HG02759 (cell line): ENCODE data around the gene PTPN22.

Experiments
- ATAC-seq: cut with Tn5 transposase; IDR thresholded peaks from one replicate; pipeline ENCODE4 v1.9.1; 2021; ENCODE audit warnings: mild to moderate bottlenecking, moderate library complexity; ENCODE audit not compliant: unreplicated experiment

The PTPN22 gene

DNA sequence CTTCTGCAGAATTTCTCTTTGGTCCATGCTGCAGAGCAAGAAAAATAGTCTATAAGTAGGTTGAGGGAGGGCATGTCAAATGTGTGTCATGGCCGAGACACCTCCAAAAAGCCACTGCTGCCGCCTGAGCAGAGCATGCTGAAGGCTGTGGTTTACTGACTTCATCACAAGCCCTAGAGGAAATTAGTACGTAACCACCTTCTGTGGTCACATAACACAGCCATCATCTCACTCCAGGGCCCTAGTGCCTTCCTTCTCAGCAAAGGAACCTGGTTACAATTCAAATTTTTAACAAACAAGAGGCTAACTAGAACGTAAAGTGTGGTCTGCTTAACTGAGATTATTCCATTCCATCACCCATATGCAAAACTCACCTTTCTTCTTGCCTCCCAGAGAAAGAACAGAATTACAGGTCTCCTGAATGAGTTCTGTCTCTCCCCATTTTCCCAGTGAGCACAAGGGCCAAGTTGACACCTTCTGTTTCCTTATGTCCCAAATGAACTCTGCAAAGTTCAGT lies at the start of gene PTPN22:
TSS of gene PTPN22 (minus strand) at position 116 of the 517 bp plus-strand sequence.
- ATAC-seq, result peak; percentile 92

GRCh38 chr1:113918243-113918642 lies 46.7 kb upstream of the PTPN22 start:
- no peak for ATAC-seq

- no peak for ATAC-seq
These were observed 46.0 kb upstream of the PTPN22 start for GRCh38 chr1:113917400-113918082.

GRCh38 chr1:113916974-113917373 lies 45.5 kb upstream of the PTPN22 start:
- no peak for ATAC-seq

DNA sequence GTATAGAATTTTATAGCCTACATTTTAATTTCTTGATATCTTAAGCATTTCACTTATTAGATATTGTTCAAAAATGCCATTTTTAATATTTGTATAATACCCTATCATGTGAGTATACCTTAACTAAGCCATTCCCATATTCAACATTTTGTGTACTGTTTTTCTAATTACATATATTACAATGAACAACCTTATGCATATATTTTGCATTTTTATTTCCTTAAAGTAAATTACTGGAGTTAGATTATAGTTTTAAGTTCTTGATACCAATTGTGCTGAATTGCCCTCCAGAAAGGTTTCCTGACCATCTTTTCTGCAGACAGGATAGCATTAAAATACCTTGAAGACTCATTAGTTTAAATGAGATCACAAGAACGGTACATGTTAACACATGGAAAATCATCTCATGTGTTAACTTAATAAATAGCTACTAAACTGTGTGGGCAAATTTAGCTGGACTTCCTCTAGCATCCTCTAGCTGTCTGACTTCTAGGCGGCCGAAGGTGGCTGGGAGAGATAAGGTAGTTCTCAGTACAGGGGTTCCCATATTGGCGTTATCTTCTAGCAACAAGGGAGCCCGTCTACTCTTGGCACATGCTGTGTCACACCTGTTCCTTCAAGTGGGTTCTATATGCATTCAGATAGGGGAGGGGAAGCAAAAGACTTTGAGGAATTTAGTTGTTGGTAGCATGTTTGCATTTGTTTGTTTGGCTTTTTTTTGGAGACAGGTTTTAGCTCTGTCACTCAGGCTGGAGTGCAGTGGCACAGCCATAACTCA lies 42.6 kb upstream of the PTPN22 start:
- ATAC-seq, result no peak

- no peak for ATAC-seq
These were observed 41.8 kb upstream of the PTPN22 start for GRCh38 chr1:113913312-113913668.

GRCh38 chr1:113912594-113913311 lies 41.2 kb upstream of the PTPN22 start:
- no peak for ATAC-seq

DNA sequence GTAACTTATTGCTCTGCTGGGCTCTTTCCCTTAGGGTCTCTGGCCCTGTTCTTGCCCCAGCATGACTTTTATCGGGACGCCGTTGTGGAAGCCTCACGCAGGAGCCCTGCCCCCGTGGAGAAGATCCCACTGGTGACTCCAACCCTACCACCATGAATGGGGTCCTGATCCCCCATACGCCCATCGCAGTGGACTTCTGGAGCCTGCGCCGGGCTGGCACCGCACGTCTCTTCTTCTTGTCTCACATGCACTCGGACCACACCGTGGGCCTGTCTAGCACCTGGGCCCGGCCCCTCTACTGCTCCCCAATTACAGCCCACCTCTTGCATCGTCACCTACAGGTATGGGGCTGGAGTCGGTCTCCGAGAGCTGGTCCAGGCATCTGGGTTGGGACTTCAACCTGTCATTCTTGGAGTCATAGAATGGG lies 33.9 kb upstream of the PTPN22 start:
- peak; percentile 5 for ATAC-seq

GRCh38 chr1:113904674-113905434 lies 33.3 kb upstream of the PTPN22 start, which contains the start of the genes AP4B1 and DCLRE1B:
TSS of gene AP4B1 (minus strand) at chr1:113904799. CDS start at chr1:113904717, 82 bp downstream.
TSS of gene DCLRE1B (plus strand) at chr1:113905326. CDS start at chr1:113905587, 261 bp downstream.
- ATAC-seq, result peak; percentile 92

DNA sequence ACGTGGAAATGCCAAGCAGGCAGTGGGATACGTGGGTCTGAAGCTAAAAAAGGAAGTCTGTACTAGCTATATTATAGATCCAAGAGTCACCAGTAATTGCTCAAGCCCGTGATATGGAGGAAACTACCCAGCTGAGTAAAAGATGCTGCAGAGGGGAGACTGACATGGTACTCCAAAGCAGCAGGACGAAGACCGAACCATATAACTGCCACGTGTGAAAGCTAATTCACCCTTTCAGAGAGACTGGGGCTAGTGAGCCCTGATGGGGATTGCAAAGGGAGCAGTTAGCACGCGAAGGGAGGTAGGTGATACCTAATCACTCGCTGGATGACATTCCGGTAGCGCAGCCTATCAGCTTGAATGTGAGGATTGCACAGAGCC lies 32.8 kb upstream of the PTPN22 start:
- peak; percentile 32 for ATAC-seq

GRCh38 chr1:113903501-113904292 lies 32.2 kb upstream of the PTPN22 start:
- ATAC-seq, result no peak

GRCh38 chr1:113901191-113901590 lies 29.7 kb upstream of the PTPN22 start:
- ATAC-seq, result no peak

DNA sequence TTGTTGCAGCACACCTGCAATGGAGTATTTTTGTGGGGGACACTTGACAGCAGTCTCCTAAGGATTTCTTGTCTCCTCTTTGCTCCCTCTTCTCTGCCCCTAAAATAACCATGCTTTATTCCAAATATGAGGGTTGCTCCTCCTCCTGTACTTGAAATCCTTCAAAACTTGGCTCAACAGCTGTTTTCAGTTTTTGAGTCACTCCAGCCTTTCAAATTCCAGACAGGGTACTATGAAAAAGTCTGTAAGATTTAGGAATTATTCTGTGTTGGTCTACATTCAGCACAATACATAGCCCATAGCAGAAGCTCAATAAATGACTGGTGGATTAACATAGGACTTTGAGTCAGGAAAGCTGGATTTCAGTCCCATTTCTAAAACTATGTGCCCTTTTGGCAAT lies 27.6 kb upstream of the PTPN22 start:
- ATAC-seq, result no peak

- ATAC-seq, result no peak
These were observed 26.8 kb upstream of the PTPN22 start for GRCh38 chr1:113898241-113898814.

DNA sequence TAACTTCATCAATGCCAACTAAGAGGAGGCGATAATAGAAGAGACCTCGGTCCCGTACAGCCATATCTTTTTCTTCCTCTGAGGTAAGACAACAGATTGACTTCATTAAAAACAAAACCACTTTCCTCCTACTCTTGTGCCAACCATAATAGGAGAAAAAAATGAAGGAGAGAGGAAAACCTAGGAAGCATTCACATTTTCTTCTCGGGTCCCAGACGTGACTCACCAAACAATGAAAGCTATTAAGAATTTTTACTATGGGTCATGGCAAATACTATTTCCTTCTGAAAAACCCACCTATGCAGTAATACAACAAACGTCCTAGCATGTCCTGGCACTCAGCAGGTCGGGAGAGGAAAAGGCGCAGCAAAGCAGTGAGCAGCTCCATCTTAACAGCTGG lies 24.4 kb upstream of the PTPN22 start:
- ATAC-seq, result no peak

- no peak for ATAC-seq
These were observed 23.6 kb upstream of the PTPN22 start for GRCh38 chr1:113895098-113895497.

DNA sequence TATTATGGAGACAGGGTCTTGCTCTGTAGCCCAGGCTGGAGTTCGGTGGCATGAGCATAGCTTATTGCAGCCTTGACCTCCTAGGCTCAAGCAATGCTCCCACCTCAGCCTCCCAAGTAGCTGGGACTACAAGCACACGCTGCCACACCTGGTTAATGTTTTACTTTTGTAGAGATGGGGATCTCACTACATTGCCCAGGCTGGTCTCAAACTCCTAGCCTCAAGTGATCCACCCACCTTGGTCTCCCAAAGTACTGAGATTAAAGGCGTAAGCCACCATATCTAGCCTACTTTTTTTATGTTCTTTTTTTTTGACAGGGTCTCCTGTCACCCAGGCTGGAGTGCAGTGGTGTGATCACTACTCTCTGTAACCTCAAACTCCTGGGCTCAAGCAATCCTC lies 21.8 kb upstream of the PTPN22 start:
- ATAC-seq, result no peak

DNA sequence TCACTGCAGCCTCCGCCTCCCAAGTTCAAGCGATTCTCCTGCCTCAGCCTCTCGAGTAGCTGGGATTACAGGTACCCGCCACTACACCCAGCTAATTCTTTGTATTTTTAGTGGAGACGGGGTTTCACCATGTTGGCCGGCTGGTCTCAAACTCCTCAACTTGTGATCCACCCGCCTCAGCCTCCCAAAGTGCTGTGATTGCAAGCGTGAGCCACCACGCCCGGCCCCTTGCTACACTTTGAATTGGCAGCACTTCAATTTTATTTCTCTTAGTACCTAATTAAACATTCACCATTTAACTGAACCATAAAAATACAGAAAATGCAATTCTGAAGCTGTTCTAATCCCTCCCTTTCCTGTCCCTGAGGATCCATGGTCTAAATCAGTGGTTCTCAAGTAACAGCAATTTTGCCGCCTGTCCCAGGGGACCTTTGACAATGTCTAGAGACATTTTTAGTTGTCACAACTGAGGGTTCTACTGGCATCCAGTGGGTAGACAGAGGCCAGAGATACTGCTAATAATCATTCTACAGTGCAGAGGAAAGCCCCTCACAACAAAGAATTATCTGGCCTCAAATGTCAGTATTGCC lies 20.2 kb upstream of the PTPN22 start:
- no peak for ATAC-seq

DNA sequence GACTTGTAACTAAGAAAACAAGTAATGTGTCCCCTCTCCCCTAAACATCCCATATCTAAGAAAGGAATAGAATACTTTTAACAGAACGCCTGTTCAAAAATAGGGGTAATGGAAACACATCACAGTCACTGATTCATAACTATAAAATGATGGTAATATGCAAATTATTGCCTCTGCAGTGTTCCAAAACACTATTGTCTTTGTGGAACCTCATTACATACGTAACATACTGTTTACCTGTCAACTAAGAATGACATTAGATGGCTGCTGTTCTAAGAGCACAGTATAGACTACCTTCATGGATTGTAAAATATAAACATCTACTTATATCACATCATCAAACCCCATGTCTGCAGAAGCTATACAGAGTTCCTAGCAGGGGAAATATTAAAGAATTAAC lies 19.3 kb upstream of the PTPN22 start:
- no peak for ATAC-seq
